8988T (cell line): Measurements from ENCODE around the gene ANKS1A.
"Not testable (repeated sequence)": the region's sequence is repeated elsewhere in the genome, so short reads cannot be mapped to it uniquely, and the experiment has no call there.

Source experiments
- DNase-seq: peaks from one replicate; pipeline ENCODE4 v3.0.0; 2011

ANKS1A gene

DNA sequence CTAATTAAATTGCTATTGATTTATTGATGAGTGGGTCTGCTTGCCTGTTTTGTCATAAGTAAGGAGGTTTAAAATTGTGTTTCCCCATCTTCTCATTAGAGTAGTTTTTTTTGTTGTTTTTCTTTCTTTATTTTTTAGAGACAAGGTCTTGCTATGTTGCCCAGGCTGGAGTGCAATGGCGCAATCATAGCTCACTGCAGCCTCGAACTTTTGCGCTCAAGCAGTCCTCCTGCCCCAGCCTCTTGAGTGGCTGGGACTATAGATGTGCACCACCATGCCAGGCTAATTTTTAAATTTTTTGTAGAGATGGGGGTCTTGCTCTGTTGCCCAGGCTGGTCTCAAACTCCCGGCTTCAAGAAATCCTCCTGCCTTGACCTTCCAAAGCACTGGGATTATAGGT, 31.0 kb downstream of the ANKS1A start:
- no peak for DNase-seq

DNA sequence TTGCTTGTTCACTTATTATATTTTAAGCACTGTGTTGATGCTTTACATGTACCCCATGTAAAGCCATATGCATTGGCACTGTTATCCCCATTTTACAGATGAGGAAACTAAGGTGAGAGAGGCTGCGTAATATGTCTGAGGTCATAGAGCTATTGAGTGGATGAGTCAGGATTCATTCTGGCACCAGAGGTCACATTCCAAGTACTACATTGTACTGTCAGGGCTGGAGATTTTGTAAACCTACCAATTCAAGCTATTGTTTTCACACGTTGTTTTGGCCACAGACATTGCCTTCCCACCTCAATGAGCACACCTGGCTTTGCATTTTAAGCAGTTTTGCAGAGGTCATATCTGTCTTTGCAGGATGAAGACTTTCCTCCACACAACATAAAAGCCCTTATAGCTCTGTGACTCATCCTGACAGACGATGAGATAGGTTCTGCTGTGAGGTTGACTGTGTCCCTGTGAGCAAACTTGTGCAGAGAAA, 33.2 kb downstream of the ANKS1A start:
- no peak for DNase-seq

DNA sequence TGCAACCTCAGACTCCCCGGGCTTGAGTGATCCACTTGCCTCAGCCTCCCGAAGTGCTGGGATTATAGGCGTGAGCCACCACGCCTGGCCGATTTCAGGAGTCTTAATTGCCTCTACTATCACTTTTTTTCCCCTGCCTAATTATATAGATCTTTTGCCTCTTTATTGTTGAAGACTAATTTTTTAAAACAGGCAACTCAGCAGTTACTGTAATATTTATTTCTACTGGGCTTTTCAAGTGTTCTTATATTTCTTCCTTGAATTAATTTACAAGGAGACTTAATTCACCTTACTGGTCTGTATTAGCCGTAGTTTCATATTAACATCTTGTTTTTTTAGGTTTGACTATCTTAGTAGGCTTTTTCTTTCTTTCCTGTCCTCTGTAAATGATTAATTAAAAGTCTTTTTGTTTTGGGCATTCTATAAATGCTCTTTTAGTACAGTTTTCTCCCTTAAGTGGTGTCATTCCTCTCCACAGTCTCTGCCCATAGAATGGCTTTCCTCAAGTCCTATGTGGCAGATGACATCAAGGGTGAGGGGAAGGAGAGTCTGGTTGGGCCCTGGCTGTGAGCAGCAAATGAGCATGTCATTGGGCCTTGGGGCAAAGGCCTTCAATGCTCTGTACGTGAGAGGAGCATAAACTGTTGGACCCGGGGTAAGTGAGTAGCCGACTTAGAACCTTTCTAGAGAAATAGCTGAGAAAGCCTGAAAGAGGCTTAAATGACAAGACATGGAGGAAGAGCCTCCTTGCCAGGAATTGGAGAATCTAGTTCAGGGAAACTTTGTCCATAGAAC, 36.0 kb downstream of the ANKS1A start:
- no peak for DNase-seq

DNA sequence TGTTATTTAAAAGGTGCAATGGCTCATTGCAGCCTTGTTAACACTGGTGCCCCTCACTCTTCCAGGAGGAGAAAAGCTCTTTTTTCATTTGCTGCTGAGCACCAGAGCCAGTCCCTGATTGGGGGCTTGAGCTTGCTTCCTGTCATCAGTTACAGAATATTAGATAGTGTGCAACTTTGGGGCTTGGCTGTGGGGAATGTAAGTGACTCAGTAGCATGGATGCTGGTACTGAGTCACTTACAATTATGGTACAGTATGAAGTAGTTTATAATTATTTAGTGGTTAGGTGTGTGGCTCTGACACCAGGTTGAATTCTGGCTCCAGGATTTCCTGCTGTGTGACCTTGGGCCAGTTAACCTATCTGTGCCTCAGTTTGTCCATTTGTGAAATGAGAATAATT, 37.6 kb downstream of the ANKS1A start:
- DNase-seq, result no peak

DNA sequence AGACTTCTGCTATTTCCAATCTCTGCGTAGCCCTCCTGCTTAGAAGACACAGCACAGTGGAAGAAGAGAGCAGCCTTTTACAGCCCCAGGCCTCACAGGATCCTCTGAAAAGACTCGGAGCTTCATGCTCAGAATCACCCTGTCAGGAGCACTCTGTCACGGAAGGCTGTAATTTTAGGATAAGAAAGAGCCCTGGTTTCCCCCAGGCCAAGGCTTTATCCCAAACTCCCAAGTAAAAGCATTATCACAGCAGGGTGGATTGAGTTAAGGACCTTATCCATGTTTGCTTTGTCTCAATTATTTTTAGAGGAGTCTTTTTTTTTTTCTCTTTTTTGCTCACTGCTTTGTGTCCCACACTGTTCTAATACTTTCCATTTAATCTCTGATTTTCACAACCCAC, 39.2 kb downstream of the ANKS1A start:
- no peak for DNase-seq

DNA sequence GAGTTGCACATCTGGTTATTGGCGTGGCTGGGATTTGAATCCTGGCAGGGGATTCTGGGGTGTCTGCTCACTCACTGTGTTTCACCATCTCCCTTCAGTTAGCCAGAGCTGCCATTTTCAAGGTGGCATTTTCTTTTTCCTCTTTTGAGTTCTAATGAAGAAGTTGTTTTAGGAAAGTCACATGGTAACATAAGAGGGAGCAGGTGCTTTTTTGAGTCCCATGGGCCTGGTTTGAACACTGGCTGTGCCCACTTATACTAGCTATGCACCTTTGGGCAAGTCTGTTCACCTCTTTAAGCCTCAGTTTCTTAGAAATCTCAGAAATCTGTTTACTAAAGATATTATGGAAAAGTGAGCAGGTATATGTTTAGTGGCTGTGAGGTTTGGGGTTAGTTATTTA, 39.6 kb downstream of the ANKS1A start:
- DNase-seq, result no peak

DNA sequence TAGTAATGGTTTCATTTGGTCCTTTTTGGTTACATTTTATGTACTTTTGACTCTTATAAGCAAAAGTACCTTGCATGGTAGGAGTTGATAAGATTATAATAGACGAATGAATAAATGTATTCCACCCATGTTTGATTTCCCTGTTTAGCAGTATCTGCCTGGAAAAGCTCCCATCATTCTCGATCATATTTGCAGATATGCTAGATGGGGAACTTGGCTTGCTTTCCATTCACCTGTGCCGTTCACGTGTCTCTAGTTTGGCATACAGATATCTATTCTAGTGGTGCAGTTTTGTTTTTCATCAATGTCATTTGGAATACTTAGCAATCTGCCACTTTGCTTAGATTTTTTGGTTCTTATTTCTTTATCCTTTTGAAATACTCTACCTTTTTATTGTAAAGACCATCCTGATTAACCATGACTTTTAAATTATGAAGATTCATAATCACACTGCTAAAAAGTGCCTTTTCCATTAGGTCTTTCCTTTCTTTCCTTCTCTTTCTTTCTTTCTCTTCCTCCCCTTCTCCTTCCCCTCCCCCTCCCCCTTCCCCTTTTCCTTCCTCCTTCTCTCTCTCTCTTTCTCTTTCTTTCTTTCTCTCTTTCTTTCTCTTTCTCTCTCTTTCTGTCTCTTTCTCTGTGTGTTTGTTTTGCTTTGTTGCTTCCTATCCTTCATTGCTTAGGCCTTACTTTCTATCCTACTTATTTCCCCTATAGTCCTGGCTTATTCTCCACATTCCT, 40.4 kb downstream of the ANKS1A start:
- no peak for DNase-seq

DNA sequence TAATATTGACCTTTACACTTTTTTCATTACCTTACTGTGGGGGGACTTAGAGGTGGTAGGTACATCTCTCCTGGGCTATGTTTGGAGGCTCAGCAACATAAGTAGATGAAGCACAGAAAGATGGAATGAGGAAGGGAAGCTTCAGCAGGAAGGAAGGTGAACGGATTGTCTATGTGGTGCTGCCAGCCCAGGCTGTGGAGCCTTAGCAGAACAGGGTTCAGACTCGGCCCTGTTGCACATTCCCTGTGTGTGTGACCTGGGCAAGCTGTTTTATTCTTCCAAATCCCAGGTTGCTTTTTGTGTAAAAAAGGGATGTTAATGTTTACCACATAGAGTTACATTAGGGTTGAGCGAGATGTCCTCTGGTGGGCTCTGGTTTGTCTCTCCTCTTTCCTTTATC, 41.2 kb downstream of the ANKS1A start:
- DNase-seq, result no peak

DNA sequence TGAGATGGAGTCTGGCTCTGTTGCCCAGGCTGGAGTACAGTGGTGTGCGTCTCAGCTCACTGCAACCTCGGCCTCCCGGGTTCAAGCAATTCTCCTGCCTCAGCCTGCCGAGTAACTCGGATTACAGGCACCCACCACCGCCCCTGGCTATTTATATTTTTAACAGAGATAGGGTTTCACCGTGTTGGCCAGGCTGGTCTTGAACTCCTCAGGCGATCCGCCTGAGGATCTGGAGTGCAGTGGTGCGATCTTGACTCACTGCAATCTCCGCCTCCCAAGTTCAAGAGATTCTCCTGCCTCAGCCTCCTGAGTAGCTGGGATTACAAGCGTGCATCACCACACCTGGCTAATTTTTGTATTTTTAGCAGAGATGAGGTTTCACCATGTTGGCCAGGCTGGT, 43.1 kb downstream of the ANKS1A start:
- DNase-seq, result not testable (repeated sequence)

DNA sequence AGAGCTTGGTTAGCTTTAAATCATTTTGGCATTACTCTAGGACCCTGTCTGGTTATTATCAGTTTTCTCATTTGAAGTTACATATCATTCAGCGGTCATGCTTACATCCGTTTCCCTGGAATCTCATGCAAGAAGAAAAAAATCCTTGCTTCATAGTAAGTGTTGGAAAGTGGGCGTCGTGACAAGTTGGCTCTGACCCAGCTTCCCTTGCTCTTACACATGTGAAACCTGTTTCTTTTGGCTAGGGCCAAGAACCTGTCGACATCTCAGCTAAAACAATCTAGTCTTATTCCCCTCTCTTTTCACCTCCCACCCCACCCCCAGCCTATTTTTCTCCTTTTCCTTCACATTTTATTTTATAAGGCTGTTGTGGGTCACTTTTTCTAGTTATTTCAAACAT, 45.5 kb downstream of the ANKS1A start:
- no peak for DNase-seq

DNA sequence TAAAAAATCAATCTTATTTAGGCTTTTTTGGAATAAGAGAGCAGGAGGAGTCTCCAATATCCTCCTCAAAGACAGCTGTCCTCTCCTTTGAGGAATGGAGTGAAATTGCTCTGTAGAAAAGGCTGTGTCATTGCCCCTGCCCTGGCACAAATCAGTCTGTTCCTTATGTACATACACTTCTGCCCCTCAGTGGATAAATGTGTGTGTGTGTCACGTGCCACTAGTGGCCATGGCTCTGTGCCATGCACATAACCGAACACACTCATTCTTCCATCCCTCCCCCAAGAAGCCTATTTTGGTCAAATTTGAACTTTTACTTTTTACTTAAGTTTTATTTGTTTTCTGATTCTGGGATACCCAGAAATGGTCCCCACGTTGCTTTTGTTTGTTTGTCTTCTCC, 49.2 kb downstream of the ANKS1A start:
- no peak for DNase-seq

DNA sequence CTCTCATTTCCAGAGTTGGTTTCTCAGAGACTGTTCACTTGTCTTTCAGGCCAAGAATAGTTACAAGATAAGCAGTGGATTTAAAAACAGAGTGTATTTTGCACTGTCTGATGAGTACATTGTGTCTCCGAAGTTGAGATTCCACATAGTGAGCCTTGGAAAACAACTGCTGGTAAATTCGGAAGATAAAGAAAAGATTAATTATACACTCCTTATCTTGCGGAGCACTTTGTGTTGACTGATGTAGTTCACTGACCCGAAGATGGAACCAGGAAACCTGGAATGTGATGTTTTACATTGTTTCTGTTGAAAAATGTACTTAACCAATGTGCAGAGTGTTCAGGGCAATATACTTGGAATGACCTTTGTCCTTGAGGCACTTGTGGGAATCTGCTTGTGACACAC, 51.0 kb downstream of the ANKS1A start:
- DNase-seq, result no peak

DNA sequence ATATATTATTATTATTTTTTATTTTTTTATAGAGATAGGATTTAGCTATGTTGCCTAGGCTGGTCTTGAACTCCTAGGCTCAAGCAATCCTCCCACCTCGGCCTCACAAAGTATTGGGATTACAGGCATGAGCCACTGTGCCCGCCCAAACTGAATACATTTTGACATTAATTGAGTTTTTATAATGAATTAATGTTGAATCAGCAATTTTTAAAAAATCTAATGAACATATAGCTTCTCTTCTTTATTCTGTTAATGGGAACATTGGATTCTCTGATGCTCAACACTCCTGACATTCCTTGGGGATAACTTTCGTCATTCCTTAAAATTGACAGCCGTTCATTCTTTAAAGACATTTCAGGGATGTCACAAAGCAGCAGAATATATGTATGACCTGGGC, 52.4 kb downstream of the ANKS1A start:
- no peak for DNase-seq

DNA sequence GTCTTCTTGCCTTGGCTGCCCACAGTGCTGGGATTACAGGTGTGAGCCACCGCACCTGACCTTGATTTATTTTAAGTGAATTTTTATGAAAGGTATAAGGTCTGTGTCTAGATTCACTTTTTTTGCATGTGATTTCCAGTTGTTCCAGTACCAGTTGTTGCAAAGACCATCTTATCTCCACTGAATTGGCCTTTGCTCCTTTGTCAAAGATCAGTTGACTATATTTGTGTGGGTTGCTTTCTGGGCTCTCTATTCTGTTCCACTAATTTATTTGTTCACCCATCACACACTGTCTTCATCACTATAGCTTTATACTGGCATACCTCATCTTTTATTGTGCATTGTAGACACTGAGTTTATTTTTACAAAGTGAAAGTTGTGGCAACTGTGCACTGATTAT, 56.3 kb downstream of the ANKS1A start:
- no peak for DNase-seq

DNA sequence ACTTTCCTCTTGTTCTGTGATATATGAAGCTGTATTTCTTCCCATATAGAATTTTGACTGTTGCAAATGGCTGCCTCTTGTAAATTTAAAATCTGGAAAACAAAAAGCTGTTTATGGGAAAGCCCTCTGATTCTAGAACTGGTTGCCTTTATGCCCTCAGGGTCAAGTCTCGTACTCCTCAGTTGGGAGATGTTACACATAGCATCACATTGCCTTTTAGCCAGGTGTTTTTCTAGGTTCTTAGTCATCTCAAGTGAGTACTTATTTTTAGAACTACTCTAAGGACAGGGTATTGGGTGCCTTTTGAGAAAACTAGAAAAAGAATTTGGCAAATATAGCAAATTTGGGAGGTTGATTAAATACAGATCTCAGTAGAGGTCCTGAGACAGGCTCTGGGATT, 58.5 kb downstream of the ANKS1A start:
- DNase-seq, result no peak

DNA sequence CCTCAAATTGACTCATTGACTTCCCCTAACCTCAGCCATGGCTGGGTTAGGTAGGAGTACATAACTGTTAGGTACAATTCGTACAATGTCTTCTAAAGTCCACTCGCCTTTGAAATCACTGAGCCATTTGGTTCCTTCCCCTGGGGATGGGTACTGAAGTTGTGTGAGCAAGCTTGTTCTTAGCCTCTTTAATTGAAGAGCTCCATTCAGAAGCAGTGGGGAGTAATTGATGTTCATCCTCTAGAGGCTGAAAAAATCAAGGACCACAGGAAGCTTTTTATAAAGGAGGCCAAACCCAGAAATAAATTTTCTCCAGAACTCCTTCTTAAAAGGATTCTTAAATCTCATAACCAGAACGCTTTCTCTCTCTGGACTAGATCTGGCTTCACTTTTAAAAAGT, 60.6 kb downstream of the ANKS1A start:
- no peak for DNase-seq

DNA sequence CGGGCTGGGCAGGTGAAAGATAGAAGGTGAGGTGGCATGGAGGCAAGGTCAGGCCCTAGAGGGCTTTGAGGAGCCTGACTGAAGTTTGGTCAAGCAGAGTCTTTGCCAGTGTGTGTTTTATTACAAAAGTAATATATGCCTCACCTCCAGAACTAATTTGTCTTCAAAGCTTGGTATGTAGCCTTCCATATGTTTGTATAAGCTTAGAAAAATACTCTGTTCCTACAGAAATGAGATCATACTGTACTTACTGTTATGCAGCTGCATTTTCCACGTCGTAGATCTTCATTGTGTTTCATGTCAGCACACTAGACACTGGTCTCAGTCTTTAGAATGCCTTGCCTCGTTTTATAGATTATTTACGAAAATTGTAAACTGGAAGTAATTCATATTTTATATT, 61.8 kb downstream of the ANKS1A start:
- DNase-seq, result no peak

DNA sequence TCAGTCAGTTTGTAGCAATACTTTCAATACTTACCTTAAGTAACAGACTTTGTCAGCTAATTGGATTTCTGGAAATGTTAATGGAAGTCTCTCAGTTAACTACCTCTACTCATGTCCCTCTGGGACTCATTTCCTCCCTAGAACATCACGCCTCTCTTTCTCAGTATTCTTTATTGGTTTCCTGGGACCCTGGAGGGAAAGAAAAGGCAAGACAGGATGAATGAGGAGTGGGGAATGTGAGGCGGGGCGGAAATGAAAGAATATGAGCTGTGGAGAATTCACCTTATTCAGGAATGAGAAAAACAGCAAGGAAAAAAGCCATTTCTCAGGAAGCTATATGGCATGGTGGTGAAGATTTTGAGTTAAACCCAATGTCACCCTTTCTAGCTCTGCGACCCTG, 62.7 kb downstream of the ANKS1A start:
- DNase-seq, result no peak

DNA sequence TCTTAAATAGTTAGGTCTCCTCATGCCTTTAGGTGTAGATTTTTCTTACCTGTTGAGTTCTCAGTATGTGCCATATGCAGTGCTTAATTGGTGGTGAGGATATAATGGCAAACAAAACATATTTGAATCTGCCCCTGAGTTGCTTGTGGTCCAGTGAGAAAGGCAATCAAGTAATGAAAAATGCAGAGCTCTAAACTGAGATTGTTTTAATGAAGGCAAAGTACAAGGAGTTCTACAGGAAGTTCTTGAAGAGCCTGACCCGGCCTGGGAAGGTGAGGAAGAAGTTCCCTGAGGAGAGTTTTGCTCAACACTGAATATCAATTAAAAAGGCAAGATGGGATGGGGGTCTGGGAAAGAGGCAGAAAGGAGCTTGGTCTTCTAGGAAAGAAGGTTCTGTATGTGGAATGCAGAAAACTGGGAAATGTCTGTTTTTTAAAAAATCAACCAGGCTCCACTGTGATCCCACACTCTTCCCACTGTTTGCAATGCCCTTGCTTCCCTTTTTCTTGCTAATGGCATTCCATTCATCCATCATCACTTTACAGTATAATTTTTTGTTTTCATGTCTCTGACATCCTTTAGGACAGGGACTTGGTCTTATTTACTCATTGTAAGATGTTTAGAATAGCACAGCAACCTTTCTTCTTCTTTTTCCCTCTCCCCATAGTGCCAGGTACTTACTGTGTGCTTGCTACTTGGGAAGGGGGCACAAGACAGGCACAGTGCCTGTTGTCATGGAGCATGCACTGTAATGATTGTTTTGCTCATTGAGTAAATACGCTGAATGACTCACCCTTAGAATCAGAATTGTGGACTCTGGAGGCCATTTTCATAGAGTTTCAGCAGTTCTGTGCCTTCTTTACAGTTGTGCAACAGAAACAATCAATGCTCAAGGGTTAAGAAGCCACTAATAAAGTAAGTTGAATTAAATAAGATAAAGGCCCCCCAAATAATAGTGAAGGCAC, 64.3 kb downstream of the ANKS1A start:
- no peak for DNase-seq

DNA sequence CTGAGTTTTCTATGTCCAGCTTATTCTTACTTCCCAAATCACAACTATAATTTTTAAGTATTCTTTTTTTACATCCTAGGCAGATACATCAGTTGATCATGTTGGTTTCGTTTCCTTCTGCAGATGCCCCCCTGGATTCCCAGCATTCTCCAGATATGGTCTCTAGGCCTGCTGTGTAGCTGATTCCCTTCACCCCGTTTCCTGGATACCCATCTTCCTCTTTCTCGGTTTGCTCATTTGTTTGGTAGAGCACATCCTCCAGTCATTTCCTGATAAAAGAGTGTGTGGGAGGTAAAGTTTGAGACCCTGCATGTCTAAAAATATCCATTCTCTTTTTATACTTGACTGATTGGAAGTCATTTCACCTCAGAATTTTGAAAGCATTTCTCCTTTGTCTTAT, 66.4 kb downstream of the ANKS1A start:
- no peak for DNase-seq

DNA sequence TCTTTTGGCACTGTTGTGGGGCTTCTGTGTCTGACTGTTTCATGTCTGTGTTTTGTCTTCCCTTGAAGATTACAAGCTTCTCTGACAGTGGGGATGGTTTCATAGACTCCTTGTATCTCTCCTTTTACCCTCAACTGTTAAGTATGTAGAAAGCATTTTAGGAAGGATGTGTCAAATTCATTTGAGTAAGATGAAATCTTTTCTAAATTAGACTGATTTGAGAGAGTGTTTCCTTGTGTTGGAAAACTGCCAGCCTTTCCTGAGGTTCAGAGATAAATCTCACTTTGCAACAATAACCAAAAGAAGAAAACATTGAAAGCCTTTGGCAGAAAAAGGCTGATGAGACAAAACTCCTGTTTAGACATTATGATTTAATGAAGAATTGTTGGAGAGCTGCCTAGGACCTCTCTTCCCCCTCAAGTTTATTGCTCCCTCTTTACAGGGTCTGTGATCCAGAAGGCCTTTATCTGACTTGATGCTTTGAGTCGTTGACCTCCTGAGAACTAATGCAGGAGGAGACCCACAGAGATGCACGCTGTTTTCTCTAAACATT, 68.3 kb downstream of the ANKS1A start:
- DNase-seq, result no peak

DNA sequence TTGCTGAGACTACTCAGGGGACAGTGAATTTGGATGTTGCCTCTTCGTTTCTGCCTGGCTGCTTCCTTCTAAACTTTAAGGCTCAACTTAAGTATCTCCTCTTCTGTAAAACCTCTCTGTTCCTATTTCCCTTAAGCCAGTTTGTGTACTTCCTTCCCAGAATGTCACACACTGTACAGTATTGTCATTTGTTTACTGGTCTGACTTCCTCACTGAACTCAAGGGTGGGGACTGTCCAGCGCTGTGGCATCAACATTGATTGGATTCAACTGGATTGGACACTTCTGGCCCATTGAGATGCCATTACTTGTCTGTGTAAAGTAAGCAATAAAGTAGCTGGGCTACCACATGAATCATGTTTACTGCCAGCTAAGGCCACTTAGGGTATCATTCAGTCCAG, 69.7 kb downstream of the ANKS1A start:
- no peak for DNase-seq

DNA sequence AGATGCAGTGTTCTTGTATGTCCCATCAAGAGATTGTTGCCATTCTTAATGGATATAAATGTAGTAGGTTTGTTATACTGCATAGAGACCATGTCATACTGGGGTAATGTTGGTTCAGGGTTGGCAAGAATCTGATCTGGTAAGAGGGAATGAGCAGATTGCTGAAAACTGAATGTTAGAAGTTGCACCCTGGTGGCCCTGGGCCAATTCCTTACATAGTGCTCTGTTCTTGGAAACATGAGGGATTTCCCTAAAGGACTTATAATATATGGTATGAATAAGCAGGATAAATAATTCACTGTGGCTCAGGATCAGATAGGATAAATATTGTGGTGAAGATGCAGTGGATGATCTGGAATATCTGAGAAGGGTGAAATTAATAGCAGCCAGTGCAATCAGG, 70.2 kb downstream of the ANKS1A start:
- DNase-seq, result no peak
